Naive thymus-derived CD8-positive, alpha-beta T cell (primary cell): Measurements from ENCODE around the gene UBR1. TPM values are rescaled to one million over a fixed set of nuclear protein-coding genes. Genes with fewer than 3 reads are reported as not detected.

Source experiments
- ATAC-seq, 2 donors: fragments of 150-1000 bp; cut with Tn5 transposase in 1 of 2; sonication (Bioruptor Pico), chemical (Tn5 transposase) in 1 of 2; 1 replicate in 1 of 2; 2 replicates in 1 of 2; pipeline ENCODE4 v1.10.0; 2021; ENCODE audit warnings: mild to moderate bottlenecking in 2 of 2, moderate library complexity in 2 of 2
- POLR2A ChIA-PET: fragments of 350-600 bp; sonication (Branson Sonifier 250); formaldehyde crosslinking; loops from one replicate; lab custom pipeline; 2021; ENCODE audit warnings: antibody characterized with exemption; lab: Charles Lee
- DNase-seq, 10 donors: peaks; one replicate each; pipeline versions ENCODE4 v3.0.0 to v3.0.0-alpha.2; 2020 to 2022
- H3K27ac Mint-ChIP-seq, 10 donors: one replicate each; pipeline ENCODE4 v1.8.0; 2020 to 2022; ENCODE audit warnings: mild to moderate bottlenecking in 10 of 10, mixed read lengths in 10 of 10, moderate library complexity in 4 of 10, inconsistent platforms in 1 of 10
- H3K27me3 Mint-ChIP-seq, 5 donors: one replicate each; pipeline ENCODE4 v1.8.0; 2021 to 2022; ENCODE audit warnings: mixed read lengths in 5 of 5
- H3K36me3 Mint-ChIP-seq, 3 donors: one replicate each; pipeline ENCODE4 v1.8.0; 2020 to 2022; ENCODE audit warnings: mixed read lengths in 3 of 3, mild to moderate bottlenecking in 2 of 3, inconsistent platforms in 1 of 3
- H3K4me1 Mint-ChIP-seq, 4 donors: one replicate each; pipeline ENCODE4 v1.8.0; 2021 to 2022; ENCODE audit warnings: mixed read lengths in 4 of 4
- H3K4me3 Mint-ChIP-seq, 10 donors: one replicate each; pipeline ENCODE4 v1.8.0; 2020 to 2022; ENCODE audit warnings: mild to moderate bottlenecking in 10 of 10, mixed read lengths in 10 of 10, moderate library complexity in 6 of 10, inconsistent platforms in 1 of 10
- H3K9me3 Mint-ChIP-seq, 9 donors: one replicate each; pipeline ENCODE4 v1.8.0; 2020 to 2022; ENCODE audit warnings: mixed read lengths in 9 of 9, mild to moderate bottlenecking in 3 of 9, inconsistent platforms in 1 of 9, moderate library complexity in 1 of 9
- polyA plus RNA-seq, 3 donors: library from polyadenylated mRNA; unstranded; fragments of 300-500 nt; fragmentation: Illumina TruSeq; gene quantifications; one replicate each; pipeline ENCODE4 v1.2.3, GENCODE V29; 2021
- total RNA-seq, 8 experiments: library from RNA in 2 of 8; stranded (reverse) in 2 of 8; gene quantifications; one replicate each; pipeline ENCODE4 v1.2.3 and lab custom pipeline; 2021 to 2026

Gene UBR1
- total and polyA plus RNA-seq, 5 experiments from 2014 or later = 16.1 to 52.4 (median 20.8) TPM

- no peak for ATAC-seq
- Mint-ChIP-seq H3K36me3 (peaks cover 0 to 15% (median 3%) of the 10 kb centered on the region in 3 donors), H3K4me1 (no peaks in the 10 kb centered on the region), H3K27ac (peak overlapping the region in 1 of 10 donors; percentile 7), H3K27me3 (no peaks in the 10 kb centered on the region), H3K4me3 (no peak overlapping the region), H3K9me3 (peaks cover 0 to 3% (median 0%) of the 10 kb centered on the region in 9 donors)
- POLR2A ChIA-PET = no interaction called here
- no peak for DNase-seq
These were observed 166.0 kb downstream of the UBR1 start for GRCh38 chr15:42939841-42940240.

GRCh38 chr15:42937143-42937542 lies 168.7 kb downstream of the UBR1 start:
- Mint-ChIP-seq H3K4me3 (no peak overlapping the region), H3K4me1 (peaks cover 0 to 3% (median 0%) of the 10 kb centered on the region in 4 donors), H3K27ac (no peak overlapping the region), H3K36me3 (peaks cover 0 to 2% (median 0%) of the 10 kb centered on the region in 3 donors), H3K9me3 (peaks cover 0 to 3% (median 0%) of the 10 kb centered on the region in 9 donors), H3K27me3 (no peaks in the 10 kb centered on the region)
- DNase-seq = no peak
- POLR2A ChIA-PET = no interaction called here
- no peak for ATAC-seq

GRCh38 chr15:42933886-42934667 lies 171.8 kb downstream of the UBR1 start:
- no peak overlapping the region for H3K4me3 Mint-ChIP-seq
- H3K4me1 Mint-ChIP-seq = peaks cover 0 to 3% (median 0%) of the 10 kb centered on the region in 4 donors
- H3K36me3 Mint-ChIP-seq = no peaks in the 10 kb centered on the region
- ATAC-seq = no peak
- peaks cover 0 to 3% (median 0%) of the 10 kb centered on the region in 9 donors for H3K9me3 Mint-ChIP-seq
- POLR2A ChIA-PET = no interaction called here
- H3K27ac Mint-ChIP-seq = no peak overlapping the region
- no peaks in the 10 kb centered on the region for H3K27me3 Mint-ChIP-seq
- DNase-seq = no peak

- peaks cover 0 to 3% (median 0%) of the 10 kb centered on the region in 4 donors for H3K4me1 Mint-ChIP-seq
- H3K27me3 Mint-ChIP-seq = no peaks in the 10 kb centered on the region
- peaks cover 0 to 3% (median 0%) of the 10 kb centered on the region in 9 donors for H3K9me3 Mint-ChIP-seq
- H3K36me3 Mint-ChIP-seq = no peaks in the 10 kb centered on the region
- no peak overlapping the region for H3K27ac Mint-ChIP-seq
- POLR2A ChIA-PET = no interaction called here
- H3K4me3 Mint-ChIP-seq = no peak overlapping the region
- ATAC-seq (no peak), DNase-seq (no peak)
These were observed 172.9 kb downstream of the UBR1 start for GRCh38 chr15:42932833-42933515.

GRCh38 chr15:42931702-42932486 lies 173.9 kb downstream of the UBR1 start:
- H3K4me3 Mint-ChIP-seq = no peak overlapping the region
- H3K27ac Mint-ChIP-seq = no peak overlapping the region
- H3K27me3 Mint-ChIP-seq = no peaks in the 10 kb centered on the region
- ATAC-seq (no peak), DNase-seq (no peak)
- peaks cover 0 to 3% (median 0%) of the 10 kb centered on the region in 4 donors for H3K4me1 Mint-ChIP-seq
- POLR2A ChIA-PET = no interaction called here
- H3K9me3 Mint-ChIP-seq = no peaks in the 10 kb centered on the region
- no peaks in the 10 kb centered on the region for H3K36me3 Mint-ChIP-seq

- H3K9me3 Mint-ChIP-seq = no peaks in the 10 kb centered on the region
- no peak for DNase-seq
- H3K36me3 Mint-ChIP-seq = no peaks in the 10 kb centered on the region
- H3K27ac Mint-ChIP-seq = no peak overlapping the region
- peaks cover 0 to 3% (median 0%) of the 10 kb centered on the region in 4 donors for H3K4me1 Mint-ChIP-seq
- H3K4me3 Mint-ChIP-seq = no peak overlapping the region
- ATAC-seq = no peak
- no peaks in the 10 kb centered on the region for H3K27me3 Mint-ChIP-seq
- POLR2A ChIA-PET = no interaction called here
These were observed 176.5 kb downstream of the UBR1 start for GRCh38 chr15:42929306-42929848.

- H3K4me1 Mint-ChIP-seq = peaks cover 20 to 37% (median 29%) of the 10 kb centered on the region in 4 donors
- ATAC-seq (peak; percentile 27 to 34), DNase-seq (peak in 9 of 10 donors; percentile 8 to 67 (median 33))
- no peaks in the 10 kb centered on the region for H3K27me3 Mint-ChIP-seq
- H3K27ac Mint-ChIP-seq = peak overlapping the region; percentile 89 to 98 (median 92)
- peak overlapping the region; percentile 91 to 99 (median 96) for H3K4me3 Mint-ChIP-seq
- POLR2A ChIA-PET = no interaction called here
- no peaks in the 10 kb centered on the region for H3K36me3 Mint-ChIP-seq
- no peaks in the 10 kb centered on the region for H3K9me3 Mint-ChIP-seq
These were observed 184.5 kb downstream of the UBR1 start for GRCh38 chr15:42921342-42921731.

GRCh38 chr15:42920519-42921341 lies 185.1 kb downstream of the UBR1 start, which contains the start of gene TTBK2:
Gene TTBK2, minus strand, starts transcription at chr15:42920778. Its CDS starts 42,161 bp downstream, at chr15:42878617.
- Mint-ChIP-seq H3K4me1 (peaks cover 21 to 43% (median 30%) of the 10 kb centered on the region in 4 donors), H3K4me3 (peak within 1 kb of the TSS; percentile 91 to 99 (median 96)), H3K27me3 (no peaks in the 10 kb centered on the region), H3K9me3 (no peaks in the 10 kb centered on the region), H3K27ac (peak within 1 kb of the TSS; percentile 90 to 98 (median 94)), H3K36me3 (no peaks in the 10 kb centered on the region)
- DNase-seq = peak; percentile 91 to 99 (median 97)
- ATAC-seq = peak; percentile 93 to 94
- POLR2A ChIA-PET = interaction anchor here (0.7 kb wide), 1 partner anchor 184 kb away, joined by 3 read pairs; the partner anchor contains the start of gene CDAN1

- H3K4me3 Mint-ChIP-seq = peak overlapping the region; percentile 90 to 99 (median 96)
- H3K4me1 Mint-ChIP-seq = peaks cover 21 to 50% (median 33%) of the 10 kb centered on the region in 4 donors
- no peaks in the 10 kb centered on the region for H3K9me3 Mint-ChIP-seq
- ATAC-seq (peak; percentile 4 to 18), DNase-seq (peak; percentile 16 to 70 (median 40))
- POLR2A ChIA-PET = interaction anchor here (0.7 kb wide), 1 partner anchor 183 kb away, joined by 3 read pairs; the partner anchor contains the start of gene CDAN1
- H3K27ac Mint-ChIP-seq = peak overlapping the region in 9 of 10 donors; percentile 86 to 98 (median 94)
- H3K36me3 Mint-ChIP-seq = no peaks in the 10 kb centered on the region
- no peaks in the 10 kb centered on the region for H3K27me3 Mint-ChIP-seq
These were observed 185.9 kb downstream of the UBR1 start for GRCh38 chr15:42919799-42920518.

GRCh38 chr15:42919308-42919707 lies 186.5 kb downstream of the UBR1 start:
- H3K9me3 Mint-ChIP-seq = no peaks in the 10 kb centered on the region
- ATAC-seq (no peak), DNase-seq (no peak)
- H3K36me3 Mint-ChIP-seq = no peaks in the 10 kb centered on the region
- peak overlapping the region in 9 of 10 donors; percentile 86 to 98 (median 94) for H3K27ac Mint-ChIP-seq
- POLR2A ChIA-PET = interaction anchor here (0.7 kb wide), 1 partner anchor 599 kb away, joined by 3 read pairs; no protein-coding TSS in a partner anchor
- H3K4me3 Mint-ChIP-seq = peak overlapping the region; percentile 90 to 99 (median 96)
- H3K27me3 Mint-ChIP-seq = no peaks in the 10 kb centered on the region
- H3K4me1 Mint-ChIP-seq = peaks cover 21 to 55% (median 39%) of the 10 kb centered on the region in 4 donors

GRCh38 chr15:42918047-42918446 lies 187.8 kb downstream of the UBR1 start:
- DNase-seq = no peak
- no peaks in the 10 kb centered on the region for H3K36me3 Mint-ChIP-seq
- peak overlapping the region in 2 of 10 donors; percentile 22 to 37 for H3K4me3 Mint-ChIP-seq
- no peaks in the 10 kb centered on the region for H3K9me3 Mint-ChIP-seq
- H3K4me1 Mint-ChIP-seq = peaks cover 21 to 56% (median 40%) of the 10 kb centered on the region in 4 donors
- POLR2A ChIA-PET = no interaction called here
- no peaks in the 10 kb centered on the region for H3K27me3 Mint-ChIP-seq
- no peak for ATAC-seq
- no peak overlapping the region for H3K27ac Mint-ChIP-seq
